Measurements from ENCODE around the gene ESR1.

Gene ESR1

DNA sequence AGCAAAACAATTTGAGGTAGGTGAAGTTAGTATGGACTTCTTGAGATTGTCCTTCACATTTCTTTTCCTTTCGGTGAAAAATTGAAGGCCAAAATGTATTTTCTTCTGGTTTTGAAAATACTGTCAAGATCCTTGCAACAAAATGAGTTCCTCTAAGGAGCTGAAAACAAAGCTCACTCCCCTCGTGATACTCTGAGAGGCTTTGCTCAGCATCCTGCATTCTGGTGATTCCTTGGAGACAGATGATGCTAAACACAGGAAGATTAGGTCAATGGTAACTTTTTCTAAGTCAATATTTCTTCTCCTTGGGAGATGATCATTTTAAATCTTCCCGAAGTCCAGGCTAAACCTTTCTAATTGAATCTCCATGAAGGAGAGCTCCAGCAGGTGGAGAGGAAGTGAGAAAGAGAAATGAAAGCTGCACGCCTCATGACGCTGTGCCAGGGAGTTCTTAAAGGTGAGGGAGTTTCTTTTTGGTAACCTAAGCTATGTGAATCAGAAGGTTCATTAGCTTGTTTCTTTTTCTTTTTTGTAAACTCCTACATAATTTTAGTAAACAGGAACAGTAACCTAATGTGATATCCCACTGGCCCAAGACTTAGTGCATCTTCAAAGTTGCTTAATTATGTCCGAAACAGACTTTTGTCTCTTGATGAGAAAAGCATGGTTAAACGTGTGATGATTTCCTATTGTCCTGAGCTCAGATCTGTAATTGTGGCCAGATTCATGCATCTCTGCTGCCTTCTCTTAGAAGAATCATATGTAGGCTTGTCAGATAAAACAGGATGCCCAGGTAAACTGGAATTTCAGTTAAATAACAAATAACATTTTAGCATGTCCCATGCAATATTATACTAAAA lies 15.0 kb downstream of the ESR1 start:
- TF ChIP-seq, protein P1, sequence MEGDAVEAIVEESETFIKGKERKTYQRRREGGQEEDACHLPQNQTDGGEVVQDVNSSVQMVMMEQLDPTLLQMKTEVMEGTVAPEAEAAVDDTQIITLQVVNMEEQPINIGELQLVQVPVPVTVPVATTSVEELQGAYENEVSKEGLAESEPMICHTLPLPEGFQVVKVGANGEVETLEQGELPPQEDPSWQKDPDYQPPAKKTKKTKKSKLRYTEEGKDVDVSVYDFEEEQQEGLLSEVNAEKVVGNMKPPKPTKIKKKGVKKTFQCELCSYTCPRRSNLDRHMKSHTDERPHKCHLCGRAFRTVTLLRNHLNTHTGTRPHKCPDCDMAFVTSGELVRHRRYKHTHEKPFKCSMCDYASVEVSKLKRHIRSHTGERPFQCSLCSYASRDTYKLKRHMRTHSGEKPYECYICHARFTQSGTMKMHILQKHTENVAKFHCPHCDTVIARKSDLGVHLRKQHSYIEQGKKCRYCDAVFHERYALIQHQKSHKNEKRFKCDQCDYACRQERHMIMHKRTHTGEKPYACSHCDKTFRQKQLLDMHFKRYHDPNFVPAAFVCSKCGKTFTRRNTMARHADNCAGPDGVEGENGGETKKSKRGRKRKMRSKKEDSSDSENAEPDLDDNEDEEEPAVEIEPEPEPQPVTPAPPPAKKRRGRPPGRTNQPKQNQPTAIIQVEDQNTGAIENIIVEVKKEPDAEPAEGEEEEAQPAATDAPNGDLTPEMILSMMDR (IDR thresholded peaks at IDR 0.05; ENCODE audit: low read depth, low read length, missing control alignments) = no peak
- Histone ChIP-seq H3K27me3 (replicated peaks) (no peaks in the 10 kb centered on the region), H3K27ac (no peak overlapping the region), H3K36me3 (replicated peaks) (no peaks in the 10 kb centered on the region), H3K4me3 (ENCODE audit: low read depth, low read length) (no peak overlapping the region)
- in situ Hi-C loops (cut with HindIII; ENCODE audit: low pct_ligation_motif_present, low sequenced_read_pairs) = no loop called here
- DNase-seq = no peak

DNA sequence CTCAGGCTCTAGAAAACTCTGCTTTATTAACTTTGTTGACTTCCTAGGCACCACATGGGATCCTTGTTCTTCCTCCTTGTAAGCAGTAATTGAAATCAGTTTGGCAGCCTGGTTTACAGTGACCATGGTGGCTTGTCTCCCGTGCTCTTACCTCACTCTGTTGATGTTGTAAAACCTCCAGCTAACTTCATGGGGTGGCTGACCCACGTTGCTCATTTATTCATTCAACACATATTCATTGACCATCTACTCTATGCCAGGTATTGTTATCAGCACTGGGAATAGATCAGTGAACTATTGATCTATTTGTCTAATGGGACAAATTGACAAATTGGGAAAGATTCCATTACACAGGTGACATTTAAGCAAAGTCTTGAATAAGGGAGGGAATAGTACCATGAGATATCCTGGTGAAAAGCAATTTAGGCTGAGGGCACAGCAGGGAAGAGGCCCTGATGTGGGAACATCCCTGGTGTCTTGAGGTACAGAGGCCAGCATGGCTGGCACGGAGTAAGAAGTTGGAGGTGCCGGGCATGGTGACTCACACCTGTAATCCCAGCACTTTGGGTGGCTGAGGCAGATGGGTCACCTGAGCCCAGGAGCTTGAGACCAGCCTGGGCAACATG lies 19.1 kb downstream of the ESR1 start:
- no peak overlapping the region for H3K27ac ChIP-seq
- in situ Hi-C loops (cut with HindIII; ENCODE audit: low pct_ligation_motif_present, low sequenced_read_pairs) = no loop called here
- H3K36me3 ChIP-seq (replicated peaks) = no peaks in the 10 kb centered on the region
- DNase-seq = no peak
- TF ChIP-seq, protein P1 (IDR thresholded peaks at IDR 0.05; ENCODE audit: low read depth, low read length, missing control alignments) = no peak
- no peaks in the 10 kb centered on the region for H3K27me3 ChIP-seq (replicated peaks)
- no peak overlapping the region for H3K4me3 ChIP-seq (ENCODE audit: low read depth, low read length)

- Histone ChIP-seq H3K4me3 (ENCODE audit: low read depth, low read length) (no peak overlapping the region), H3K36me3 (replicated peaks) (no peaks in the 10 kb centered on the region), H3K27ac (no peak overlapping the region), H3K27me3 (replicated peaks) (no peaks in the 10 kb centered on the region)
- in situ Hi-C loops (cut with HindIII; ENCODE audit: low pct_ligation_motif_present, low sequenced_read_pairs) = no loop called here
- DNase-seq = no peak
- TF ChIP-seq, protein P1 (IDR thresholded peaks at IDR 0.05; ENCODE audit: low read depth, low read length, missing control alignments) = no peak
Observed at GRCh38 chr6:151832710-151833109, 25.2 kb downstream of the ESR1 start.

- TF ChIP-seq, protein P1 (IDR thresholded peaks at IDR 0.05; ENCODE audit: low read depth, low read length, missing control alignments) = no peak
- DNase-seq = no peak
- in situ Hi-C loops (cut with HindIII; ENCODE audit: low pct_ligation_motif_present, low sequenced_read_pairs) = no loop called here
- Histone ChIP-seq H3K27ac (no peak overlapping the region), H3K36me3 (replicated peaks) (no peaks in the 10 kb centered on the region), H3K27me3 (replicated peaks) (no peaks in the 10 kb centered on the region), H3K4me3 (ENCODE audit: low read depth, low read length) (no peak overlapping the region)
Observed at GRCh38 chr6:151835396-151835795, 27.9 kb downstream of the ESR1 start.

- no peak for DNase-seq
- in situ Hi-C loops (cut with HindIII; ENCODE audit: low pct_ligation_motif_present, low sequenced_read_pairs) = no loop called here
Observed at GRCh38 chr6:151837223-151837622, 29.7 kb downstream of the ESR1 start.

More at GRCh38 chr6:151837223-151837622, 29.7 kb downstream of the ESR1 start:
- no peaks in the 10 kb centered on the region for H3K36me3 ChIP-seq (replicated peaks)
- no peak overlapping the region for H3K27ac ChIP-seq
- TF ChIP-seq, protein P1 (IDR thresholded peaks at IDR 0.05; ENCODE audit: low read depth, low read length, missing control alignments) = no peak
- no peak overlapping the region for H3K4me3 ChIP-seq (ENCODE audit: low read depth, low read length)
- no peaks in the 10 kb centered on the region for H3K27me3 ChIP-seq (replicated peaks)

Data from brain microvascular endothelial cell (primary cell).